ENCODE results near the gene CRACR2B. TPM values are rescaled to one million over a fixed set of nuclear protein-coding genes. Genes with fewer than 3 reads are reported as not detected.

The CRACR2B gene
- total RNA-seq, 4 donors from 2014 or later = 3.3 to 4.5 (median 4.0) TPM

DNA sequence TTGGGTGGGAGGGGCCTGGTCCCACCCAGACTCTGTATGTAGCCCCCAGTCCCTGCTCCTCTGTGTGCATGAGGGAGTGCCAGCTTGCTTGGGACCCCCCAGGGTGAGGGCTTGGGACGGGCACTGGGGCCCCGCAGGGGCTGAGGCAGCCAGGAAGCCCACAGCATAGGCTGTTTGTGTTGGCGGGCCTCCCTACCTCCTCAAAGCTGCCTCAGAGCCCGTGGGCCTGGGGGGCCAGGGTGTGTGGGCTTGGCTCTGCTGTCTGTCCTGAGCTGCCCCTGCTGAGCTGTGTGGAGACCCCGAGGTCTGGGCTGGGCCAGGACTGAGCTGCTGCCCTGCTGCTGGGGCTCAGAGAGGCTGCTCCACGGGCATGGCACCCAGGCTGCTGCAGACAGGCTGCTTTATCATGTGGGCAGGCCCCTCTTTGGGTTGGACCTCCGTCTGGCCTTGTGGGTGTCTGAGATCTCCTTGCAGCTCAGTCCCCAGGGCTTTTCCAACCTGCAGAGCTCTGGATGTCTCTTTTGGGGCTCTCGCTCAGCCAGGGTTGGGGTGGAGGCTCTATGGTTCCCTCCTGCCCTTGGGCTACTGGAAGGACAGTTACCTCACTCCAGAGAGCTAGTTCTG, 18.3 kb downstream of the CRACR2B start:
- no peaks in the 10 kb centered on the region for H3K9me3 ChIP-seq
- no peak for ATAC-seq
- H3K36me3 ChIP-seq = no peaks in the 10 kb centered on the region
- DNase-seq = no peak
- intact Hi-C loops (cut with DNase I; ENCODE audit: low total_unique reads) = loop anchor here (5.0 kb wide), 1 partner anchor 81 kb away; the partner anchor contains the start of gene AP2A2
- H3K4me1 ChIP-seq = peaks cover 36 to 43% of the 10 kb centered on the region in 2 donors
- peak overlapping the region; percentile 82 to 97 (median 86) for H3K27ac ChIP-seq
- TF ChIP-seq POLR2A (IDR thresholded peaks at IDR 0.05) = no peak
- TF ChIP-seq, protein P1, sequence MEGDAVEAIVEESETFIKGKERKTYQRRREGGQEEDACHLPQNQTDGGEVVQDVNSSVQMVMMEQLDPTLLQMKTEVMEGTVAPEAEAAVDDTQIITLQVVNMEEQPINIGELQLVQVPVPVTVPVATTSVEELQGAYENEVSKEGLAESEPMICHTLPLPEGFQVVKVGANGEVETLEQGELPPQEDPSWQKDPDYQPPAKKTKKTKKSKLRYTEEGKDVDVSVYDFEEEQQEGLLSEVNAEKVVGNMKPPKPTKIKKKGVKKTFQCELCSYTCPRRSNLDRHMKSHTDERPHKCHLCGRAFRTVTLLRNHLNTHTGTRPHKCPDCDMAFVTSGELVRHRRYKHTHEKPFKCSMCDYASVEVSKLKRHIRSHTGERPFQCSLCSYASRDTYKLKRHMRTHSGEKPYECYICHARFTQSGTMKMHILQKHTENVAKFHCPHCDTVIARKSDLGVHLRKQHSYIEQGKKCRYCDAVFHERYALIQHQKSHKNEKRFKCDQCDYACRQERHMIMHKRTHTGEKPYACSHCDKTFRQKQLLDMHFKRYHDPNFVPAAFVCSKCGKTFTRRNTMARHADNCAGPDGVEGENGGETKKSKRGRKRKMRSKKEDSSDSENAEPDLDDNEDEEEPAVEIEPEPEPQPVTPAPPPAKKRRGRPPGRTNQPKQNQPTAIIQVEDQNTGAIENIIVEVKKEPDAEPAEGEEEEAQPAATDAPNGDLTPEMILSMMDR (IDR thresholded peaks at IDR 0.05 in 4 of 5, conservative IDR thresholded peaks at IDR 0.05 in 1 of 5) = no peak
- in situ Hi-C loops (cut with MboI; ENCODE audit: low sequenced_read_pairs in 4 of 4) = no loop called here
- peaks cover 10 to 16% (median 11%) of the 10 kb centered on the region in 3 donors for H3K27me3 ChIP-seq
- H3K4me3 ChIP-seq = no peak overlapping the region

DNA sequence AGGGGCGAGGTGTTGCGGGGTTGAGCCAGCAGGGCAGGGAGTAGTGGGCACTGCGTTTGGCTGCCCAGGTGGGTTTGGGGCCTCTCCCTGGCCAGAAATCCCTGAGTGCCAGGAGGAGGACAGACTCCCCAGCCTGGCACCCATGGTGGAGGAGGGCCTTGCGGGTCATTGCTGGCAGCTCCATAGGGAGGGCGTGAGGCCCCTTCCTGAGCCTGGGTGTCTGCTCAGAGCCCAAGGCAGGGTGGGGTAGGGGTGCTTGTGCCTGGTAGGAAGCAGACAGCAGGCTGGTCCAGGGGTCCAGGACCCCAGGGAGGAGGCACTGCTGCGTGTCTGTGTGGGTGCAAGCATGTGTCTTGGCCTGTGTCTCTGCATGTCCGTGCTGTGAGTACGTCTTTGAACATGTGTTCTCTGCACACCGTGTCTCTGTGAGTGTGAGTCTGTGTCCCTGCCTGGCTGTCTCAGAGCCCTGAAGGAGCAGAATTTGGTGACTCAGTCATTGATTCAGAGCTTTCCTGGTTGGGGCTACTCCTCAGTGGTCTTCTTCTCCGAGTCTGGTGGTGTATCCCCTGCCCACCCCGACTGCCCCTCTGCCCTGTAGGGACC, 18.9 kb downstream of the CRACR2B start:
- in situ Hi-C loops (cut with MboI; ENCODE audit: low sequenced_read_pairs in 4 of 4) (no loop called here), intact Hi-C loops (cut with DNase I; ENCODE audit: low total_unique reads) (loop anchor here (5.0 kb wide), 1 partner anchor 81 kb away; the partner anchor contains the start of gene AP2A2)

DNA sequence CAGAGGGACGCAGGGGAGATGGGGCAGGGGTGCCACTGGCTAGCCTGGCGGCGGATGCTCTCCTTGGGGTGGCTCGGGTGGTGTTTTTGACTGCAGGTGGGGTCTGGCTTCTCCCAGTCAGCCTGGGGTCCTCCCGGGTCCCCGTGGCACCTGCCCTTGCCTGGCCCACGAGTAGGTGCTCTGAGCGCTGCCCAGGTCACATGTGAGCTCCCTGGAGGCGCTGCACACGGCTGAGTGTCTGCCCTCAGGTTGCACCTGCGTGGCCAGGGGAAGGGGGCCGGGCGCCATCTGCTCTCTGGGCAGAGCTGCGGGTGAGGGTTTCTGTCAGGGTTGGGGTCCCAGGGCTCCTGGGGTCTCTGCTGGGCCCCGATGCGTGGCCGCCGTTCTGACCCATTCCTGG, 20.2 kb downstream of the CRACR2B start:
- Histone ChIP-seq H3K27me3 (peaks cover 10 to 16% (median 11%) of the 10 kb centered on the region in 3 donors), H3K9me3 (no peaks in the 10 kb centered on the region), H3K36me3 (no peaks in the 10 kb centered on the region), H3K4me3 (no peak overlapping the region), H3K27ac (no peak overlapping the region), H3K4me1 (peaks cover 29 to 34% of the 10 kb centered on the region in 2 donors)
- ATAC-seq (no peak), DNase-seq (no peak)
- intact Hi-C loops (cut with DNase I; ENCODE audit: low total_unique reads) (loop anchor here (1.0 to 5.0 kb wide), 2 partner anchors 79 to 203 kb away; partner anchors contain the start of gene AP2A2), in situ Hi-C loops (cut with MboI; ENCODE audit: low sequenced_read_pairs in 4 of 4) (no loop called here)
- no peak for TF ChIP-seq POLR2A (IDR thresholded peaks at IDR 0.05)
- TF ChIP-seq, protein P1 (IDR thresholded peaks at IDR 0.05 in 4 of 5, conservative IDR thresholded peaks at IDR 0.05 in 1 of 5) = no peak

More for the DNA sequence above, 18.9 kb downstream of the CRACR2B start:
- H3K27me3 ChIP-seq = peaks cover 10 to 16% (median 11%) of the 10 kb centered on the region in 3 donors
- H3K36me3 ChIP-seq = no peaks in the 10 kb centered on the region
- no peak for TF ChIP-seq POLR2A (IDR thresholded peaks at IDR 0.05)
- TF ChIP-seq, protein P1 (IDR thresholded peaks at IDR 0.05 in 4 of 5, conservative IDR thresholded peaks at IDR 0.05 in 1 of 5) = no peak
- H3K9me3 ChIP-seq = no peaks in the 10 kb centered on the region
- no peak for ATAC-seq
- H3K4me1 ChIP-seq = peaks cover 30 to 37% of the 10 kb centered on the region in 2 donors
- H3K4me3 ChIP-seq = no peak overlapping the region
- H3K27ac ChIP-seq = peak overlapping the region in 3 of 4 donors; percentile 82 to 97 (median 83)
- no peak for DNase-seq

DNA sequence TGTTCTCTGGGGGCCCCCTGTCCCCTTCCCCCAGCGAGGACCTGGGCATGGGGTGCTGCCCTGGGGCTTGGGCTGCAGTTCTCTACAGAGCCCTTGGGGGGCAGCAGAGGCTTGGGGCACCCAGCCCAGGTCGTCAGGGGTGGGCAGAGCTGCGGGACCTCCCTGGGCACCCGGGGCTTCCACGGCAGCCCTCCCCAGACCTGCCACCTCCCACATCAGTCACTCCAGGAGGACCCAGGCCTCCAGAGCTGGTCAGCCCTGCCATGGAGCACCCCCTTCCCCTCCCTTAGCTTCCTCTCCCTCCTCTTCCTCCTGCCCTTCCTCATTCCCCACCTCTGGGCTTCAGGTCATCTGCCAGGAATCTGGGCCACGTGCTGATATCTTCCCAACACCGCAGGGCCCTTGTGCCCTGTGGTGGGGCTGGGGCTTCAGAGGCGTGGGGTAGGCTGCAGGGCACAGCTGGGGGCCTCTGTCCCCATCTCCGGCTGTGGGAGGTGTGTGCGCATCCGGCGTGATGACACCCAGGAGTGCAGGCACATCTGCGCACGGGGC, 20.7 kb downstream of the CRACR2B start:
- intact Hi-C loops (cut with DNase I; ENCODE audit: low total_unique reads) = loop anchor here (1.0 to 5.0 kb wide), 2 partner anchors 79 to 203 kb away; partner anchors contain the start of gene AP2A2
- no peak overlapping the region for H3K4me3 ChIP-seq
- no peaks in the 10 kb centered on the region for H3K36me3 ChIP-seq
- peaks cover 29 to 32% of the 10 kb centered on the region in 2 donors for H3K4me1 ChIP-seq
- DNase-seq = no peak
- peaks cover 10 to 16% (median 11%) of the 10 kb centered on the region in 3 donors for H3K27me3 ChIP-seq
- TF ChIP-seq, protein P1 (IDR thresholded peaks at IDR 0.05 in 4 of 5, conservative IDR thresholded peaks at IDR 0.05 in 1 of 5) = peak; percentile 71 to 91 (median 85)
- no peak for TF ChIP-seq POLR2A (IDR thresholded peaks at IDR 0.05)
- ATAC-seq = no peak
- in situ Hi-C loops (cut with MboI; ENCODE audit: low sequenced_read_pairs in 4 of 4) = no loop called here
- H3K27ac ChIP-seq = no peak overlapping the region
- H3K9me3 ChIP-seq = no peaks in the 10 kb centered on the region
